Measurements from ENCODE around the gene OTX2.

OTX2 gene

DNA sequence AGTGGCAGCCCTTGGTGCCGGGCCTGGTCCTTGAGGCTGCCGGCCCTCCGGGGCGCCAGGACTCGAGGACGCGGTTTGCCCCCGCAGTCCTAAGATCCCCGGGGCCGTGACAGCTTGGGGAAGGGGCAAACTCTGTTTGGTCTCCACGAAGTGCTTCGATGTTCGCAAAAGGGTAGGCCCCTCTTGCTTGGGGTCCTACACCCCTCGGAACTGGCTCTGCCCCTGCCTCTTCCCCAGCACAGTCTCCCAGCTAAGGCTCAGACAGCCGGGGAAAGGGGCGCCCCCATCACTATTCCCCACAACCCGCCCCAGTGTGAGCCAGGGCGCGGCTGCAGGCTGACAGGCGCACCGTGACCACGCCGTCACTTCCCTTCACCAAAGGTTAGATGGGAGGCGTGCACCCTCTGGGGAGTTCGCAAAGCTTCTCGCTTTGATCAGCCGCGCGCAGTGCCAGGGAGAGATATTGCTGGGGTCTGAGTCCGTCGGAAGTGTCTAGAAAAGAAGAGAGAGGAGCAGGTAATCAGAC is 7.2 kb upstream of the OTX2 start:
- DNase-seq (ENCODE audit: low spot score in 2 of 2) (no peak), ATAC-seq (ENCODE audit: low read depth) (peak; percentile 17)
- Mint-ChIP-seq H3K36me3 (no peaks in the 10 kb centered on the region), H3K27ac (no peak overlapping the region), H3K27me3 (peaks cover 15% of the 10 kb centered on the region), H3K4me3 (no peak overlapping the region), H3K9me3 (no peaks in the 10 kb centered on the region), H3K4me1 (no peaks in the 10 kb centered on the region)

DNA sequence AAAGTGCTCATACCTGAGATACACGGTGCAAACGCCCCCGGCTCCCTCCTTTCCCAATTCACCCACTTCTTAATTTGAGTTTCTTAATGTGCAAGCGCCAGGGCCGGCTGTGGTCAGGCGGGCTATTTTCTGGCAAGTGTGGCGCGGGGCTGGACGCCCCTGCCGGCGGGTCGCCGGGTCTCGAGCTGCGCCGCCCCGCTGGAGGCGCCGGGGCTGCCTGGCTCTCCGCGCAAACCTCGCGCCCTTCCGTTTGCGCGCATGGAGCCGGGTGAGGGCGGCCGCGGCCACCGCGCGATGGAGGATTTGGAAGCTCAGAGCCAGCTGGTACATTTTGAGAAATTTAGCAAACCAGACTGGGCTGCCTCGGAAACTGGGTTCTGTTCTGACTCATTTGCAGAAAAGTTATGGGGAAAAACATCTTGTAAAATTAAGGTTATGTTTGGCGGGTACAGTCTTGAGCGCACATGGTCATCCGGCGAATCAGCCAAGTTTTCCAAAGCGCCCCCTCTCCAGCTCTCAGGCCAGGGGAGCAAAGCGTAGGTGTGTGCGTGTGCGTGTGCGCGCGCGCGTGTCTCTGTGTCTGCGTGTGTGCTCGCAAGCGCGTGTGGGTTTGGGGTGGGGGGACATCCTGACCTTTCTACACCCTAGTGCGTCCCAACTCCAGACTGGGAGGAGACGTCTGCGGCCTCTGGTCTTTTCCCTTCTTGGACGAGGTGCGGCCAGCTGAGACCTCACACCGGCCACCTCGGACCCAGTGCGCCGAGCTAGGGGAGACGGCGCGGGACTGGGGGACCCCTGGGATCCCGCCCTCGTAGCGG is 6.5 kb upstream of the OTX2 start:
- no peaks in the 10 kb centered on the region for H3K9me3 Mint-ChIP-seq
- no peak for ATAC-seq (ENCODE audit: low read depth)

DNA sequence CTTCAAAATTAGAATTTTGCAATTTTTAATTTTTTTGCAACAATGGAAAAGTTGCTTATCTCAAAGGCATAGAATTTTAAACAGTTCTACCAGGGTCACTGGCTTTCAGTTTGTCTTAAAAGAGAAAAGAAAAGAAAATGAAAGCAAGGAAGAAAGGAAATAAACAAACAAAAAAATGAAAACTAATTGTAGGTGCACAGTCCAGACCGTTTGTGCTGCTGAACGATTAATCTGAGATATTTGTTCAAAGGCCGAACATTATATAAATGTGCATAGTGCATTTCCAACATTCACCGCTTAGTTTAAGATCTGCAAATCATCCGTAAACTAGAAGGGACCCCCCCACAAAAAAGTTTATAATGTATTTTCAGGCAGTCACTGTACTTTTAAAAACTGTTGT is 5.5 kb upstream of the OTX2 start:
- peaks cover 19% of the 10 kb centered on the region for H3K27me3 Mint-ChIP-seq
- no peak for DNase-seq (ENCODE audit: low spot score in 2 of 2)
- H3K9me3 Mint-ChIP-seq, result peaks cover 1% of the 10 kb centered on the region
- no peak overlapping the region for H3K4me3 Mint-ChIP-seq
- no peak overlapping the region for H3K27ac Mint-ChIP-seq
- no peak for ATAC-seq (ENCODE audit: low read depth)
- no peaks in the 10 kb centered on the region for H3K36me3 Mint-ChIP-seq
- no peaks in the 10 kb centered on the region for H3K4me1 Mint-ChIP-seq

More for the DNA sequence above, 6.5 kb upstream of the OTX2 start:
- Mint-ChIP-seq H3K27ac (no peak overlapping the region), H3K27me3 (peaks cover 18% of the 10 kb centered on the region), H3K4me1 (no peaks in the 10 kb centered on the region), H3K4me3 (no peak overlapping the region), H3K36me3 (no peaks in the 10 kb centered on the region)
- DNase-seq (ENCODE audit: low spot score in 2 of 2), result no peak

DNA sequence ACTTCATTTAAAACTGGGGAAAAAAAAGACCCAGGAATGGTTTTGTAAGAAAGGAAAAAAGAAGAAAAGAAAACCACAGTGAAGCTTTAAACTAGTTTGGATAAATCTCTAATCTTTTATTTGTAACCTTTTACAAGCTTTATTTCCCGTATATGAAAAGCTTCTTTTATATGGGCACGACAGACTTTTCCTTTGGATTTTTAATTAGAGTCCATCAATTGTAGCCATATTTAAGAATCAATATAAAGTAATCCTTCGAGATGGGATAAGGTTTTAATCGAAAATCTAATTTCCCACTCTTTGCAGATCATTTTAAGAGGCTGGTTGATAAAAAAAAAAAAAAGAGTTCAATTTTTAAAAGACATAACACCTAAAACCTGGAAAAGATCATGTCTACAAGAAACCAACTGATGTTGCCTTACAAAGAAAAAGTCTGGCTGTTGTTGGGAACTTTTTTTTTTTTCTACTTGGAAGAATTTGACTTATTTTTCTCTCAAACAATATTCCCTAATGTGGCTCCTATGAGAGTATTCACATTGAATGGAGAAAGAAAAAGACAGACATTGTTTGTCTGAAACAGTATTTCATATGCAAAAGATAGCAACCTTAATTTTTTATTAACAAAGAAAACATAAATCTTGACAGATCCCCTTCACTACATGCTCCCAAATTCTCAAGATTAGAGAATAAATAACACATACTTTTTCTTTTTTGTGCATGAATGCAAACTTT is 4.9 kb upstream of the OTX2 start:
- DNase-seq (ENCODE audit: low spot score in 2 of 2) (no peak), ATAC-seq (ENCODE audit: low read depth) (no peak)
- H3K9me3 Mint-ChIP-seq, result peaks cover 3% of the 10 kb centered on the region
- peaks cover 21% of the 10 kb centered on the region for H3K27me3 Mint-ChIP-seq
- H3K27ac Mint-ChIP-seq, result no peak overlapping the region
- no peaks in the 10 kb centered on the region for H3K4me1 Mint-ChIP-seq
- no peak overlapping the region for H3K4me3 Mint-ChIP-seq
- H3K36me3 Mint-ChIP-seq, result no peaks in the 10 kb centered on the region

DNA sequence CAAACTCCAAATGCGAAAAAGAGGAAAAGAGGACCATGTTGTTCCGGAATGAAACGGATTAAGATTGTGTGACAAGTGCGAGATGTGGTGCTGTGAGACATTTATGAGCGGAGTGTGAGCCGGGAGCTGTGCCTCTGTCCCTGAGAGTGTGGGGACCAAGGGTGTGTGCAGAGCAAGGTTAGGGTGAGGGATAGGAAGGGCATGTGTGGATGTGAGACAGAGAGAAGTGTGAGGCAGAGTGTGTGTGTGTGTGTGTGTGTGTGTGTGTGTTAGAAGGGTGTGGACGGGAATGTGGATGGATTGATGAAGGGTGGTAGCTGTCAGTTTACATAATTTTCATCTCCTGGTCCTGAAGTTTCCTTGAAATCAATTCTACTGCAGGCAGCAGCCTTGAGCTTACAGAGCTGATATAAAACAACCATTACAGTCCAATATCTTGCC is 4.3 kb upstream of the OTX2 start:
- DNase-seq (ENCODE audit: low spot score in 2 of 2), result no peak
- no peak overlapping the region for H3K27ac Mint-ChIP-seq
- H3K9me3 Mint-ChIP-seq, result peaks cover 7% of the 10 kb centered on the region
- peaks cover 24% of the 10 kb centered on the region for H3K27me3 Mint-ChIP-seq
- no peaks in the 10 kb centered on the region for H3K36me3 Mint-ChIP-seq
- no peaks in the 10 kb centered on the region for H3K4me1 Mint-ChIP-seq
- ATAC-seq (ENCODE audit: low read depth), result no peak
- H3K4me3 Mint-ChIP-seq, result no peak overlapping the region

DNA sequence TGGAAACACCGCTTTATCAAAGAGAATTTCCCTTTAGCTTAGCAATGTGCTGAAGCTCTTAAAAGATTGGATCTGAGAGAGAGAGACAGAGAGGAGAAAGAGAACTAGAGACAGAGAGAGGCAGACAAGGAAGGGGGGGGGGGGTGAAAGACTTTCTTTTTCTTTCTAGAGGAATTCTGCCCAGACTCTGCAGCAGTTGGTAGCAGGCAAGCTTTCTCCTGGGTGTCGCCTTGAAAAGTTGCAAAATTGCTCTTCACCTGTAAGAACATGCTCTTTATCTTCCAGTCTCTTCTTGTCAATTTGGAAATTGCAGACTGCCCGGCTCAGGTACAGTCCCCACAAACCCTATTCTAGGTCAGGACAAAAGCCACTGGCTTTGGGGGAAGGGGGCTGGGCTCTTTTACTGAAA is 2.9 kb upstream of the OTX2 start:
- no peak for DNase-seq (ENCODE audit: low spot score in 2 of 2)
- no peak overlapping the region for H3K27ac Mint-ChIP-seq
- H3K36me3 Mint-ChIP-seq, result no peaks in the 10 kb centered on the region
- H3K4me1 Mint-ChIP-seq, result peaks cover under 1% of the 10 kb centered on the region
- no peak for ATAC-seq (ENCODE audit: low read depth)
- peaks cover 8% of the 10 kb centered on the region for H3K9me3 Mint-ChIP-seq
- peaks cover 23% of the 10 kb centered on the region for H3K27me3 Mint-ChIP-seq
- H3K4me3 Mint-ChIP-seq, result no peak overlapping the region

DNA sequence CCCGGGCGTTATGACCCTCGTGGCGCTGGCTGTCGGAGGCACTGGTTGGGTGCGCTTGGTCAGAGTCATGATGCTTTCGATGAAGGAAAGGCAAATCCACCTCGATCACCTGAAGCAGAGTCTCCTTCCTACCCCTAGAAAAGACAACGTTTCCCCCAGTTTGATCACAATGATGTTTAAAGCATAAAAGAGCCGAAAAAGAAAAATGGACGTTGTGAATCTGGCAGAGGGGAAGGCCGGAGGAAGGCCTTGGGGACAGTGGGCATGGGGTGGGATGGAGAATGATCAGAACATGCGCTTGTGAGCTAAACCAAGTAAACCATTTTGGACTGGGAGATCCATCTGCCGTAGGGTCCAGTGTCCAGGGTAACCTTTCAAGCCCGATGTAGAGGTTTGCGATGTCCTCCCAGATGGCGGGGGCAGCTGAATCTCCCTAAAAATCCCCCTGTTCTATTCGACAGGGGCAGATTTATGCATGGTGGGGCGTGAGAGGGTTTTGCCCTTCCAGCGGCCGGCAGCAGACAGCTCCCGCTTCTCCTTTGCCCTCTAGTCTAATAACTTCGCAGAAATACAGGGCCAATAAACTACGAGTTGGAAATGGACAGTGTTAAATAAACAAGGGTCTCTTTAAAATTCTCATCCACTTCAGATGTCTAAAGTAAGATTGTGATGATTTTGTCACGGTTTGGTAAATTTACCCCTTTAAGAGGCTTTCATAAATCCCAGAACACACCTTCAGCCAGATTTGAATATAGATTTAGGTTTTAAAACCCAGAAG is 2.3 kb upstream of the OTX2 start:
- Mint-ChIP-seq H3K27me3 (peaks cover 24% of the 10 kb centered on the region), H3K36me3 (no peaks in the 10 kb centered on the region), H3K27ac (no peak overlapping the region), H3K4me3 (no peak overlapping the region), H3K9me3 (peaks cover 8% of the 10 kb centered on the region), H3K4me1 (peaks cover 2% of the 10 kb centered on the region)
- ATAC-seq (ENCODE audit: low read depth) (no peak), DNase-seq (ENCODE audit: low spot score in 2 of 2) (no peak)

DNA sequence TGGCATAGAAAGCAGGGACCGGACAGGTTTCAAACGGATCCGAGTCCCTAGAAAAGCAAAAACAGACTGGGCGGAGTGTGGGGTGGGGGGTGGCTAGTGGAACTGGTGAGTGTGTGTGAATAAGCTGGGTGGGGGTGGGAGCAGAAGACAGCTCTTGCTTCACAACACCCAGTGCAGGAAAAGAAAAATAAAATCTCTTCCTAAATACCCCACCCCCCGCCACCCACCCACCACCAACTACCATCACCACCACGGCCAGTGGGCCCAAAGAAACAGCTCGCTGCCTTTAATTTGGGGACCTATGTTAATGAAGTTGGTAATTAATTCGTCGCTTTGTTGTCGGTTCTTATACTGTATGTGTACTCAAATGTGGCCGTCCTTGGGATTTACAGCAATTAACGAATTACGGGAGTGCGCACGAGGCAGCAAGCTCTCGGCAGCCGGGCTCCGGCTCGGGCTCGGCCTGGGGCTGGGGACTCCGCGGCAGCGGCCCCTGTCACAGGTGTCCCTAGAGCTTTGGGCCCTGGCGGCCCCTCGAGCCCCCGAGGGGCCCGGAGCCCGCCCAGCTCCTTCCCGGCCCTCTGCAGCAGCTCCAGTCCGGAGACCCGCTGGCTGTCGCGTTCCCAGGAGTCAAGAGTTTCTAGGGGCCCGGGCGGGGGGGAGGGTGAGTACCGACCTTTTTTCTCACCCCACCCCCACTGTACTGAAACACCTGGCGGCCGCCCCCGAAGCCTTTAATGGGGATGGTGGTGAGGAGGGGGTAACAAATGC is 1.5 kb upstream of the OTX2 start:
- H3K27ac Mint-ChIP-seq, result no peak overlapping the region
- peaks cover 9% of the 10 kb centered on the region for H3K9me3 Mint-ChIP-seq
- DNase-seq (ENCODE audit: low spot score in 2 of 2), result no peak
- no peak overlapping the region for H3K4me3 Mint-ChIP-seq
- peaks cover 2% of the 10 kb centered on the region for H3K4me1 Mint-ChIP-seq
- H3K27me3 Mint-ChIP-seq, result peaks cover 28% of the 10 kb centered on the region
- no peaks in the 10 kb centered on the region for H3K36me3 Mint-ChIP-seq
- no peak for ATAC-seq (ENCODE audit: low read depth)

DNA sequence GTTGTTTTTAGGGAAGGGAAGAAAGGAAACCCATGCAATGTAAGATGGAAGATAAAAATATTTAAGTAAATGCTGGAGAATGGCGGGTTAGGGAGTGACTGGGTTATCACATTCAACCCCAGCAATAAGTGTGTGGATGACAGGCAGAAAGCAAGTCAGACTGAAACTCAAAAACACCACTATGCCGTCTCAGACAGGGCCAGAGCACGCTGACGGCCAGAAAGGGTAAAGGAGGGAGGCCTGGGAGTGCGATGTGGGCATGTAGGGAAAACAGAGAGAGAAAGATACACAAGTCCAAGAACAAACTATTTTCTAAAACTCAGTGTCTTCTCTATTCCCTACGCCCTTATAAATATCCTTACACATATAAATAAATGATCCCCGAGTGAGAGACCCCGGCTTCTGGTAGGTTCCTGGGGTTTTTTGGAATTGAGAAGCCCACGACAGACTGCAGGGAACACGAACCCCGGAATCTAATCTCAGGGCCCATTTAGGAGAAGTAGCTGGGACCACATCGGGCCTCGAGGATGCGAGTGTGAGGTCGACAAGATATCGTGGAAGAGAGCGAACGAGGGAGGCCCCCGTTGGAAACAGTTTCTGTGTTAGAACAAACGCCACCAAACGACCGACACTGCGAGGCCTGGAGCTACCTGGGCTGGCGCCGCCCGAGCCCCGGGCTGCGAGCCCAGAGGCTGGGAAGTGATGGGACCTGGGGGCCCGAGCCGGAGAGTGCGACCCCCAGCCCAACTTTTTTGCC is 735 bp upstream of the OTX2 start:
- peaks cover 2% of the 10 kb centered on the region for H3K4me1 Mint-ChIP-seq
- DNase-seq (ENCODE audit: low spot score in 2 of 2) (no peak), ATAC-seq (ENCODE audit: low read depth) (no peak)
- no peaks in the 10 kb centered on the region for H3K36me3 Mint-ChIP-seq
- H3K27ac Mint-ChIP-seq, result no peak overlapping the region
- peaks cover 9% of the 10 kb centered on the region for H3K9me3 Mint-ChIP-seq
- H3K27me3 Mint-ChIP-seq, result peaks cover 32% of the 10 kb centered on the region
- no peak overlapping the region for H3K4me3 Mint-ChIP-seq

DNA sequence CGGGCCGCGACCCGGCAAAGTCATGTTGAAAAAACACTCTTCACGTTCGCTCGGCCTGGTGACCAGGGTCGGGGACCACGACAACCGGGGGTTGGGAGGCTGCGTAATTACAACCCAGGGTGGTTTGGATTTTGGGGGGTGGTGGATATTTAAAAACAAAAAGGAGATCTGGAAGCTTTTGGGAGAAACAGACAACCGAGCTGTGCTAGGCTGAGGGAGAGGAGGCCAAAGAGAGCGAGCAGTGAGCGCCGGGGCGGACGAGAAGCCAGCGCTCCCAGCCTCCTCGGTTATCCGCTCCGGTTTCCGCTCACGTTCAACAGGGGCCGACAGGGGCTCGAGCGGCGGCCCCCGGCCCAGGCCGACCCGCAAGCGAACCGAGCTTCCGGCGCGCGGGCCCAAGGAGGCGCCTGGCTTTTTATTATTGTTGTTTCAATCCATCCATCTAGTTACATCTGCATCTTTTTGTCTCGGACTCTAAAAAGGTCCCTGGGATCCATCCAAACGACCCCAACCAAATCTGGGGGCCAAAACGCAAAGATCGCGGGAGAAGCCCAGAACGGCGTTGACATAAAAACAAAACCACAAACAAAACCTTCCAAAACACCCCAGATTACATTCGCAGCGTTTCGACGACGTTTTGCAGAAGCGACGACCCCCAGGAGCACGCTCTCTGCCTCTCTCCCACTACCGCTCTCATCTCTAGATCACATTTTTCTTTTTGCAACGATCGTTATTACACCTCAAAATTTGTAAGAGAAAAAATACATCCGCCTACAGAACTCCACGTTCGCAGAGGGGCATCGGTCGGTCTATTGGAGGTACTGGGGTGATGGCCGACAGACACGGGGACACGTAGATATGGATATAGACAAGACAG is 771 bp downstream of the OTX2 start:
- H3K4me3 Mint-ChIP-seq, result no peak overlapping the region
- no peak for DNase-seq (ENCODE audit: low spot score in 2 of 2)
- H3K27ac Mint-ChIP-seq, result no peak overlapping the region
- H3K27me3 Mint-ChIP-seq, result peaks cover 41% of the 10 kb centered on the region
- H3K9me3 Mint-ChIP-seq, result peaks cover 9% of the 10 kb centered on the region
- peaks cover 2% of the 10 kb centered on the region for H3K4me1 Mint-ChIP-seq
- ATAC-seq (ENCODE audit: low read depth), result no peak
- H3K36me3 Mint-ChIP-seq, result no peaks in the 10 kb centered on the region

DNA sequence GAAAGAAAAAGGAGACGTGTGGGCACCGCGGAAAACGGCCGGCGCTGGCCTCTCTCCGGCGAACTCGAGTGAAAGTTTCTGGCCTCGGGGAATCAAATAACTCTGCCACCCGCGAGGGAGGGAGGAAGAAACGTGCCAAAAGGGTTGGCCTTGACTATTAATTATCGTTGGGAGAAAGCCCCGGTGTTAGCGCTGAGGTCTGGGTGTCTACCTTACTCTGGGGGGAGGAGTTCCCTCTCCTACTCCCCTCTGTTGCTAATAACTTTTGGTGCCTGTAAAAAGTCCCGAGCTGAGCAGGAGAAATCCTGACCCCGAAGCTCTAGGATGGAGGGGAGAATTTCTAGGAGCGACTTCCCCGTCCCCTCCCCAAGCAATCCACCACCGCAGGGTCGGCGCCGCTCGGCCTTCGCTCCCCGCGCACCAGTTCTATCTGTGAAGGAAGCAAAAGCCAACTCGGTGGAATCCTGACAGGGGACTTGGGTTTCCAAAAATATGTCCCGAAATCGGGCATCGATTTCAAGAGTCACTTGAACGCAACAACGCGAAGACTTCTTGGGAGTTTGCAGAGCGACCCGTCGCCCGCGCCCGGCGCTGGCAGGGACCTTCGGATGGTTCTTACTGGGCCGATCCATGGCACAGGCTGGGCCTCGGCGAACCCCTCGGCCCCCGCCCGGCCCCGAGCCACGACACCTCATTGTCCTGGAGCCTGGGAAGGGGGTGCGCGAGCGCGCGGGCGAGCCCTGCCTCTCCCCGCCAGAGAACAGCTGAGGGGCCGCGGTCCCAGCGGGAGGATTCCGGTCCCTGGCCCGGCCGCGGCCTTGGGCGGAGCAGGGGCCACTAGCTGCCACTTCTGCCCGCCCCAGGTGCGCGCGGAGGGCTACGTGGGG is 1.7 kb downstream of the OTX2 start:
- Mint-ChIP-seq H3K4me1 (peaks cover 2% of the 10 kb centered on the region), H3K27me3 (peaks cover 40% of the 10 kb centered on the region), H3K4me3 (no peak overlapping the region), H3K27ac (no peak overlapping the region), H3K9me3 (peaks cover 9% of the 10 kb centered on the region), H3K36me3 (no peaks in the 10 kb centered on the region)
- ATAC-seq (ENCODE audit: low read depth) (no peak), DNase-seq (ENCODE audit: low spot score in 2 of 2) (no peak)

DNA sequence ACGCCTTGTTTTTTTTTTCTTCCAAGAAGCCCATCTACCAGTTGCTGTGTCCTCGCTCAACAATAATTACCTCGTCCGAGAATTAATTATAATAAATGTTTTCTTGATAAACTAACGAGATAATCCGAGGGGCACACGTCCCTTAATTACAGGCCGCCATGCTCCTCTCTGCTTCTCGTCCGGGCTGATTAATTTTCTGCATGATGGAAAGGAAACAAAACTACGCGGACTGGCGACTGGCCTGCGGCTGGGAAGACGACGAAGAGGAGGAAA is 2.2 kb downstream of the OTX2 start:
- peaks cover 2% of the 10 kb centered on the region for H3K4me1 Mint-ChIP-seq
- H3K27me3 Mint-ChIP-seq, result peaks cover 44% of the 10 kb centered on the region
- no peaks in the 10 kb centered on the region for H3K36me3 Mint-ChIP-seq
- DNase-seq (ENCODE audit: low spot score in 2 of 2), result no peak
- no peak for ATAC-seq (ENCODE audit: low read depth)
- no peak overlapping the region for H3K27ac Mint-ChIP-seq
- no peak overlapping the region for H3K4me3 Mint-ChIP-seq
- H3K9me3 Mint-ChIP-seq, result peaks cover 9% of the 10 kb centered on the region

Data from memory B cell (primary cell).